GM12865 (cell line): ENCODE measurements around the gene NOP53.

Experiments used
- DNase-seq: peaks from one replicate; pipeline ENCODE4 v3.0.0; 2010; ENCODE audit warnings: low read depth
- H3K4me3 ChIP-seq: 2 replicates; pipeline ENCODE4 v1.5.1; 2011; ENCODE audit warnings: mild to moderate bottlenecking, low read depth, low read length, control low read depth
- CTCF ChIP-seq: IDR thresholded peaks from 2 replicates; pipeline ENCODE4 v1.5.1; 2011; ENCODE audit warnings: low read length, control low read depth, low read depth, inconsistent platforms; ENCODE audit not compliant: insufficient read depth; ENCODE audit errors: missing control alignments

The NOP53 gene

GRCh38 chr19:47755762-47756626 lies 10.6 kb downstream of the NOP53 start:
- no peak for TF ChIP-seq CTCF
- no peak overlapping the region for H3K4me3 ChIP-seq
- no peak for DNase-seq

- DNase-seq = no peak
- H3K4me3 ChIP-seq = no peak overlapping the region
- no peak for TF ChIP-seq CTCF
Observed at GRCh38 chr19:47756627-47756929, 11.2 kb downstream of the NOP53 start.

GRCh38 chr19:47756953-47757608 lies 11.7 kb downstream of the NOP53 start:
- no peak overlapping the region for H3K4me3 ChIP-seq
- TF ChIP-seq CTCF = no peak
- DNase-seq = no peak

- no peak for DNase-seq
- no peak overlapping the region for H3K4me3 ChIP-seq
- TF ChIP-seq CTCF = no peak
Observed at GRCh38 chr19:47757617-47758442, 12.5 kb downstream of the NOP53 start.

- no peak for TF ChIP-seq CTCF
- no peak for DNase-seq
- no peak overlapping the region for H3K4me3 ChIP-seq
Observed at GRCh38 chr19:47758443-47758804, 13.1 kb downstream of the NOP53 start.

GRCh38 chr19:47760632-47760999 lies 15.3 kb downstream of the NOP53 start:
- no peak for TF ChIP-seq CTCF
- H3K4me3 ChIP-seq = no peak overlapping the region
- no peak for DNase-seq
